GM12892 (cell line): ENCODE data around the gene SPNS2.

Experiments
- POLR2A ChIP-seq: IDR thresholded peaks from 2 replicates; pipeline ENCODE4 v1.6.1; 2011; ENCODE audit warnings: low read depth, low read length, control low read depth
- POLR2AphosphoS5 ChIP-seq: IDR thresholded peaks from 2 replicates; pipeline ENCODE4 v1.6.1; 2011; ENCODE audit warnings: low read depth, low read length, control low read depth
- TAF1 ChIP-seq: IDR thresholded peaks from 2 replicates; pipeline ENCODE4 v1.6.1; 2011; ENCODE audit warnings: low read depth, mild to moderate bottlenecking, control low read depth, low read length, borderline replicate concordance

DNA sequence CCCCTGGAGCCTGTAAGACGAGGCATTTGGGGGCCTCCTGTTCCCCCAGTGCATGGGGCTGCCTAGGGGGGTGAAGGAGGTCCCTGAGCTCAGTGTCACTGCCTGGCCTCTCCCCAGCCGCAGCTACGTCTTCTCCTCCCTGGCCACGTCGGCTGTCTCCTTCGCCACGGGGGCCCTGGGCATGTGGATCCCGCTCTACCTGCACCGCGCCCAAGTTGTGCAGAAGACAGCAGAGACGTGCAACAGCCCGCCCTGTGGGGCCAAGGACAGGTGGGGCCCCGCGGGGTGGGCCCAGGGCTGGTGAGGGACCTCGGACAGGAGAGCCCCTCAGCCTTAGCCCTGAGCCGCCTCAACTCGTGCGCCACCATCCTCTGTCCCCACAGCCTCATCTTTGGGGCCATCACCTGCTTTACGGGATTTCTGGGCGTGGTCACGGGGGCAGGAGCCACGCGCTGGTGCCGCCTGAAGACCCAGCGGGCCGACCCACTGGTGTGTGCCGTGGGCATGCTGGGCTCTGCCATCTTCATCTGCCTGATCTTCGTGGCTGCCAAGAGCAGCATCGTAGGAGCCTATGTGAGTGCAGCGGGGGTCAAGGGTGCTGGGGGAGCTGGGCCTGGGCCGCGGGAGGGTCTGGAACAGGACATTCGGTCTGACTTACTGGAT lies 34.3 kb downstream of the SPNS2 start:
- TF ChIP-seq POLR2AphosphoS5 (no peak), TAF1 (no peak), POLR2A (no peak)
